Measurements from ENCODE around the gene ZNF367. TPM values are rescaled to one million over a fixed set of nuclear protein-coding genes. Genes with fewer than 3 reads are reported as not detected.
"Not testable (repeated sequence)": the region's sequence is repeated elsewhere in the genome, so short reads cannot be mapped to it uniquely, and the experiment has no call there.

Gene ZNF367
- total and polyA plus RNA-seq, 2 of the 4 experiments (the other 2 are of a cell fraction): 1.1 to 2.7 TPM

DNA sequence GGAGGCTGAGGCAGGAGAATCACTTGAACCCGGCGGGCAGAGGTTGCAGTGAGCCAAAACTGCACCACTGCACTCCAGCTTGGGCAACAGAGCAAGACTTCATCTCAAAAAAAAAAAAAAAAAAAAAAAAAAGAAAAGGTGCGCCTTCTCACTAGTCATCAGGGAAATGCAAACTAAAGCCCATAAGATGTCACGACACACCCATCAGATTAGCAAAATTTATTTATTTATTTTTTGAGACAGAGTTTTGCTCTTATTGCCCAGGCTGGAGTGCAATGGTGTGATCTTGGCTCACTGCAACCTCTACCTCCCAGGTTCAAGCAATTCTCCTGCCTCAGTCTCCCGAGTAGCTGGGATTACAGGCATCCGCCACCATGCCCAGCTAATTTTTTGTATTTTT lies 57.6 kb downstream of the ZNF367 start:
- H3K36me3 ChIP-seq (ENCODE audit: control insufficient read depth, insufficient read depth, low read length): peaks cover 10% of the 10 kb centered on the region
- H2AFZ ChIP-seq (replicated peaks; ENCODE audit: low read length, poor library complexity); H3K79me1 ChIP-seq (ENCODE audit: low read depth in 1 of 2, low read length in 2 of 2); H4K91ac ChIP-seq (ENCODE audit: insufficient read depth, low read depth, low read length); H3K18ac ChIP-seq (ENCODE audit: low read depth, low read length); POLR2A ChIA-PET (ENCODE audit: unreplicated experiment); H3K14ac ChIP-seq (replicated peaks; ENCODE audit: low read depth, low read length); dilution Hi-C loops (cut with HindIII; ENCODE audit: low sequenced_read_pairs, unreplicated experiment); H4K5ac ChIP-seq (ENCODE audit: low read depth, low read length); H3K27ac ChIP-seq (ENCODE audit: insufficient read depth, low read length); H3K56ac ChIP-seq (ENCODE audit: extremely low read depth, insufficient read depth, low read length); H2BK120ac ChIP-seq (ENCODE audit: low read depth, low read length); H2BK15ac ChIP-seq (ENCODE audit: low read depth, low read length); H3K4me1 ChIP-seq (ENCODE audit: control insufficient read depth, insufficient read depth, low read length); H3K4me2 ChIP-seq (ENCODE audit: low read depth, low read length); H3K4me3 ChIP-seq (ENCODE audit: insufficient read depth, low read depth, low read length); H3K9me1 ChIP-seq (ENCODE audit: insufficient read depth, low read length); H3K9ac ChIP-seq (ENCODE audit: low read depth, low read length); DNase-seq; intact Hi-C loops (cut with micrococcal nuclease); H4K20me1 ChIP-seq (ENCODE audit: insufficient read depth, low read length); H2BK20ac ChIP-seq (ENCODE audit: low read depth, low read length); BruUV-seq (replicated peaks); H3K27me3 ChIP-seq (ENCODE audit: control insufficient read depth, insufficient read depth, low read length); in situ Hi-C loops (cut with MboI; ENCODE audit: low sequenced_read_pairs); H3K4ac ChIP-seq (ENCODE audit: low read depth, low read length); H3K23ac ChIP-seq (ENCODE audit: low read depth, low read length); CTCF ChIA-PET; H2AK5ac ChIP-seq (ENCODE audit: low read depth, low read length); H3K9me3 ChIP-seq (ENCODE audit: control insufficient read depth, insufficient read depth, low read length); H2BK5ac ChIP-seq (ENCODE audit: low read depth, low read length, poor library complexity, severe bottlenecking); ATAC-seq (ENCODE audit: low read depth); H2AK9ac ChIP-seq (replicated peaks; ENCODE audit: low read depth, low read length, poor library complexity); H4K8ac ChIP-seq (ENCODE audit: low read depth in 2 of 2, low read length in 2 of 2): not testable (repeated sequence)
- WGBS, 2 experiments (ENCODE audit: extremely low coverage in 2 of 2, insufficient read length in 1 of 2): no CpG with 5 or more reads among the region's 6 CpGs

All from IMR-90 (cell line).